ENCODE measurements around the gene OXCT2. TPM values are rescaled to one million over a fixed set of nuclear protein-coding genes. Genes with fewer than 3 reads are reported as not detected.

The OXCT2 gene
- total RNA-seq, 1 experiment from 2014 or later, result 1.3 TPM

DNA sequence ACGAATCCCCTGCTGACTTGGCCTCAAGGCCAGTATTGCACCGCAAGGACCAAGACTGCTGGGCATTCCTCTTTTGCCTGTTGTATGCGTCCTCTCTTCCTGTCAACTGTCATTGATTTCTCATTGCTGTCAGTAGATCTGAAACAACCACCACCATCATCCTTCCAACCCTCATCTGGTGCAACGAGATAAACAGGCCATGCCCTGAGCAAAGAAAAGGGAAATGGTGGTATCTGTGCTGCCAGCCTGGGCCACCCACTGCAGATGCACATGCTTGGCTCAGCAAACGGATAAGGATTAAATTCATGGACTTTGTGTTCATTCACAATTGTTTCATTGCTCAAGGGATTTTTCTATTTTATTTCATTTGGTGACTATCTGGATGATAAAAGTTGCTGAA lies 13.6 kb downstream of the OXCT2 start:
- CTCF ChIA-PET, result no interaction called here
- no peaks in the 10 kb centered on the region for H3K36me3 ChIP-seq (ENCODE audit: low read depth)
- no peaks in the 10 kb centered on the region for H3F3A ChIP-seq (ENCODE audit: insufficient read depth, low read depth)
- no peaks in the 10 kb centered on the region for H3K79me2 ChIP-seq (ENCODE audit: low read depth)
- intact Hi-C loops (cut with micrococcal nuclease; ENCODE audit: unreplicated experiment), result no loop called here
- H3K4me3 ChIP-seq, result no peak overlapping the region
- no TSS peak for BruUV-seq (replicated peaks)
- POLR2A ChIA-PET (ENCODE audit: unreplicated experiment), result no interaction called here
- no peak overlapping the region for H3K4me2 ChIP-seq
- no peaks in the 10 kb centered on the region for H3K27me3 ChIP-seq (ENCODE audit: insufficient read depth, low read depth)
- H3K4me1 ChIP-seq (replicated peaks; ENCODE audit: insufficient read depth), result no peaks in the 10 kb centered on the region
- no peak overlapping the region for H2AFZ ChIP-seq
- no peak overlapping the region for H3K27ac ChIP-seq
- no peaks in the 10 kb centered on the region for H3K9me3 ChIP-seq (ENCODE audit: insufficient read depth, low read depth)
- H4K20me1 ChIP-seq (ENCODE audit: insufficient read depth), result no peaks in the 10 kb centered on the region
- H3K9me2 ChIP-seq (ENCODE audit: insufficient read depth), result no peaks in the 10 kb centered on the region
- no peak for DNase-seq
- no peak for TF ChIP-seq EZH2 (IDR thresholded peaks at IDR 0.05; ENCODE audit: low read depth)
- TF ChIP-seq, protein P1, sequence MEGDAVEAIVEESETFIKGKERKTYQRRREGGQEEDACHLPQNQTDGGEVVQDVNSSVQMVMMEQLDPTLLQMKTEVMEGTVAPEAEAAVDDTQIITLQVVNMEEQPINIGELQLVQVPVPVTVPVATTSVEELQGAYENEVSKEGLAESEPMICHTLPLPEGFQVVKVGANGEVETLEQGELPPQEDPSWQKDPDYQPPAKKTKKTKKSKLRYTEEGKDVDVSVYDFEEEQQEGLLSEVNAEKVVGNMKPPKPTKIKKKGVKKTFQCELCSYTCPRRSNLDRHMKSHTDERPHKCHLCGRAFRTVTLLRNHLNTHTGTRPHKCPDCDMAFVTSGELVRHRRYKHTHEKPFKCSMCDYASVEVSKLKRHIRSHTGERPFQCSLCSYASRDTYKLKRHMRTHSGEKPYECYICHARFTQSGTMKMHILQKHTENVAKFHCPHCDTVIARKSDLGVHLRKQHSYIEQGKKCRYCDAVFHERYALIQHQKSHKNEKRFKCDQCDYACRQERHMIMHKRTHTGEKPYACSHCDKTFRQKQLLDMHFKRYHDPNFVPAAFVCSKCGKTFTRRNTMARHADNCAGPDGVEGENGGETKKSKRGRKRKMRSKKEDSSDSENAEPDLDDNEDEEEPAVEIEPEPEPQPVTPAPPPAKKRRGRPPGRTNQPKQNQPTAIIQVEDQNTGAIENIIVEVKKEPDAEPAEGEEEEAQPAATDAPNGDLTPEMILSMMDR (conservative IDR thresholded peaks at IDR 0.05), result no peak

GRCh38 chr1:39755965-39756659 lies 15.0 kb downstream of the OXCT2 start:
- ChIA-PET CTCF (no interaction called here), POLR2A (ENCODE audit: unreplicated experiment) (no interaction called here)
- Histone ChIP-seq H3K4me1 (replicated peaks; ENCODE audit: insufficient read depth) (no peaks in the 10 kb centered on the region), H3F3A (ENCODE audit: insufficient read depth, low read depth) (no peaks in the 10 kb centered on the region), H2AFZ (no peak overlapping the region), H3K27me3 (ENCODE audit: insufficient read depth, low read depth) (no peaks in the 10 kb centered on the region), H3K36me3 (ENCODE audit: low read depth) (0 out of 2 replicates have a peak, but pooled peaks cover 2% of the 10 kb centered on the region), H3K9me3 (ENCODE audit: insufficient read depth, low read depth) (no peaks in the 10 kb centered on the region), H3K79me2 (ENCODE audit: low read depth) (no peaks in the 10 kb centered on the region), H4K20me1 (ENCODE audit: insufficient read depth) (no peaks in the 10 kb centered on the region), H3K4me3 (no peak overlapping the region), H3K27ac (no peak overlapping the region), H3K9me2 (ENCODE audit: insufficient read depth) (no peaks in the 10 kb centered on the region), H3K4me2 (no peak overlapping the region)
- TF ChIP-seq, protein P1 (conservative IDR thresholded peaks at IDR 0.05), result no peak
- TF ChIP-seq EZH2 (IDR thresholded peaks at IDR 0.05; ENCODE audit: low read depth), result no peak
- intact Hi-C loops (cut with micrococcal nuclease; ENCODE audit: unreplicated experiment), result no loop called here
- no TSS peak for BruUV-seq (replicated peaks)
- no peak for DNase-seq

DNA sequence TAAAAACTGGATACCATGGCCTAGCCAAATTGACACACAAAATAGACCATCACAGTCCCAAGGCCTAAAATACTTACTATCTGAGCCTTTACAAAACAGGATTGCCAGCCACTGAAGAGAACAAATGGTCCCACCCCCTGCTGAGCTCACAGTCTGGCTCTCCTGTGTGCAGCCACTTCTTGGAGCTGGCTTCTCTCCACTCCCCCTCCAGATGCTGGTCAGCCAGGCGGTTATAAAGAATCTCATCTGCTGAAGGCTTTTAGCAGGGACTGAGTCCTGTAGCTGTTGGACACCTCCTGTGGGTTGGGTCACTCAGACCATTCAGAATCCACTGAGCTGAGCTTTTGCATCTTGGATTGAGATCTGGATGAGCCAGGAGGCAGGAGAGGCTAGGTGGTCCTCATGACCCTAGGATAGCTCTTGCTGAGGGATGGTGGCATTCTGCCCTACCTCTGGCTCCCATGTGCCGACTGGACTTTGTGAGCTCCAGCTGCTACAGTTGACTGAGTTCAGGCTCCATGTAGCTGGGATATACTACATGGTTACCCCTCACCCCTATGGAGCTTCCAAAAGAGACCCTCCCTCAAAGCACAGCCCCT lies 16.1 kb downstream of the OXCT2 start:
- no peaks in the 10 kb centered on the region for H3K9me3 ChIP-seq (ENCODE audit: insufficient read depth, low read depth)
- no peaks in the 10 kb centered on the region for H3K27me3 ChIP-seq (ENCODE audit: insufficient read depth, low read depth)
- H3K79me2 ChIP-seq (ENCODE audit: low read depth), result no peaks in the 10 kb centered on the region
- no peak for DNase-seq
- H3K4me3 ChIP-seq, result no peak overlapping the region
- H3K27ac ChIP-seq, result no peak overlapping the region
- H3K9me2 ChIP-seq (ENCODE audit: insufficient read depth), result no peaks in the 10 kb centered on the region
- no peak overlapping the region for H2AFZ ChIP-seq
- no peaks in the 10 kb centered on the region for H3K4me1 ChIP-seq (replicated peaks; ENCODE audit: insufficient read depth)
- POLR2A ChIA-PET (ENCODE audit: unreplicated experiment), result no interaction called here
- H3F3A ChIP-seq (ENCODE audit: insufficient read depth, low read depth), result no peaks in the 10 kb centered on the region
- BruUV-seq (replicated peaks), result no TSS peak
- no peak for TF ChIP-seq EZH2 (IDR thresholded peaks at IDR 0.05; ENCODE audit: low read depth)
- TF ChIP-seq, protein P1 (conservative IDR thresholded peaks at IDR 0.05), result no peak
- intact Hi-C loops (cut with micrococcal nuclease; ENCODE audit: unreplicated experiment), result no loop called here
- no peaks in the 10 kb centered on the region for H4K20me1 ChIP-seq (ENCODE audit: insufficient read depth)
- H3K36me3 ChIP-seq (ENCODE audit: low read depth), result 0 out of 2 replicates have a peak, but pooled peaks cover 7% of the 10 kb centered on the region
- CTCF ChIA-PET, result no interaction called here
- H3K4me2 ChIP-seq, result no peak overlapping the region
